HT-29 (cell line): ENCODE data around the gene MYO3B. TPM values are rescaled to one million over a fixed set of nuclear protein-coding genes. Genes with fewer than 3 reads are reported as not detected.
"Not testable (repeated sequence)": the region's sequence is repeated elsewhere in the genome, so short reads cannot be mapped to it uniquely, and the experiment has no call there.

ENCODE experiments used
- DNase-seq: peaks from one replicate; pipeline ENCODE4 v3.0.0-alpha.2; 2015; ENCODE audit warnings: low spot score
- total RNA-seq: library from RNA; depleted of rRNA; stranded (reverse); fragments of >200 nt; shearing (Covaris generic); gene quantifications from 2 replicates; pipeline ENCODE4 v1.2.3, GENCODE V29; 2014

Gene MYO3B
- total RNA-seq, 1 experiment from 2014 or later = not detected

DNA sequence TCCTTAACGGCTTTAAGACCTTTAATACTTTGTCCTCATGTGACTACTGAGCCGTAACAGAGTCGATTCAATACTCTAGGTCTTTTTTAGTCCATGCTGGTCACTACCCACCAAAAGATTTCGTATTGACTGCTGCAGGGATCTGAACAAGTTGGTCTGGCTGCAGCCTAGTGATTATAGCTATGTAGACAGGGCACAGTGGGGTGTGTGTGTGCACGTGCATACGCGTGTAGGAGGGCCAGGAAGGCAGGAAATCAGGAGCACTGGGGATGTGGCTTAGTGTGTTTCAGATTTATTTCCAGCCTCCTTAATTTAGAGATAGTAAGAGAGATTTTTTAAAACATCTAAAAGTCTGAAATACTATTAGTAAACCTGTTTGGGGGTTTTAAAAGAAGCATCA lies 161.4 kb downstream of the MYO3B start:
- no peak for DNase-seq

GRCh38 chr2:170339750-170340692 lies 162.1 kb downstream of the MYO3B start:
- DNase-seq = no peak

DNA sequence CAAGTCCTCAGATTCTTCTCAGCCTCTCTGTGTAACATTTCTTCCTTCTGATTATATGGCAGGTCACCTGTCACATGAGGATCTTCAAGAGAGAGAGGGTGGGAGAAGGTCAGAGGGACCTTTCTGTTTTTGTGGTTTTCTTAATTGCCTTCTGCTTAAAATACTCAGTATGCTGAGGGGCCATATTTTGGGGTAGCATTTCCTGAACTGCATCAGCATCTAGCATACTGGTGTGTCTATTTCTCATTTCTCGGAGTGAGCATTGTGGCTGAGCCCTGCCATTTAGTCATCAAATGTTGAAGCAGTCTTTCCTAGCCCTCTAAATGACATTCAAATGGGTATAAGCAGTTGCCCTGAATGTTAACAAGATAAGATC lies 162.7 kb downstream of the MYO3B start:
- no peak for DNase-seq

GRCh38 chr2:170341684-170342623 lies 164.0 kb downstream of the MYO3B start:
- DNase-seq = no peak

DNA sequence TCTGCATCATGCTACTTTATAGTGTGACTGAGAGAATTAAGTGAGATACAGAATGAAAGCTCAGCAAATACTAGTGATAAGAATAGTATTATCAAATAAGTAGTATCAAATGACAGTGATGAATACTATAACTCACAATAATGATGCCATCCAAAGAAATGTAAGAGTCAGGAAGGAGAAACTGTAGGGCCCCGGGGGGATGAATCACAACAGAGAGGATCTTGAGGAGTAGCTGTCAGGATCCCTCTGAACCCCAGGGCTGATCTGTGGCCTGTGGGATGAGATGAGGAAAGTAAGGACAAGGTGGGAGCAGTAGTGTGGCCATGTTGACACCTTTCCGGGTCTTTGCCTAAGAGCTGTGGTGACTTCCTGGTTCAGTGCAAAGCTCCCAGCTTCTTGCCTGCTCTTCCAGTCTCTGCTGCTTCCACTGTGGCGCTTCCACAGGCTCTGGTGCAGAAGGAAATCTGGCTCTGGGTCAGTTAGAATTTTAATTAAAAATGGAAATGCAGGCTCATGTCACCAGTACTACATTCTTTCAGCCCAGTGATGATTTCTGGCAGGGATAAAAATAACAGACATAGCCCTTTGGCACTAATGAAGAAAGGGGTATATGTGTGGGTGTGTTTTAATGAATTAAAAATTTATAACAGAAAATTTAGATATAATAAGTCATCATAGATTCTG lies 166.9 kb downstream of the MYO3B start:
- no peak for DNase-seq

DNA sequence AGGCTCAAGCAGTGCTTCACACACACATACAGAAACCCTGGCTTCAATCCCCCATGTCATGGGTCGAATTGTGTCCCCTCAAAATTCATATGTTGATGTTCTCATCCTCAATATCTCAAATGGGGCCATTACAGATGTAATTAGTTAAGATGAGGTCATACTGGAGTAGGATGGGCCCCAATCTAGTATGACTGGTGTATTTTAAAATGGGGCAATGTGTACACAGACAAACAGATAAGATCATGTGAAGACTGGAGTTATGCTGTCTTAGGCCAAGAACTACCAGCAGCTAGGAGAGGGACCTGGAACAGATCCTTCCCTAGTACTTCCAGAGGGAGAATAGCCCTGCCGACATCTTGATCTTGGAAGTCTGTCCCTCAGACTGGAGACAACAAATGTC lies 167.7 kb downstream of the MYO3B start:
- no peak for DNase-seq

- DNase-seq = not testable (repeated sequence)
Observed at GRCh38 chr2:170349269-170349668, 171.3 kb downstream of the MYO3B start.

DNA sequence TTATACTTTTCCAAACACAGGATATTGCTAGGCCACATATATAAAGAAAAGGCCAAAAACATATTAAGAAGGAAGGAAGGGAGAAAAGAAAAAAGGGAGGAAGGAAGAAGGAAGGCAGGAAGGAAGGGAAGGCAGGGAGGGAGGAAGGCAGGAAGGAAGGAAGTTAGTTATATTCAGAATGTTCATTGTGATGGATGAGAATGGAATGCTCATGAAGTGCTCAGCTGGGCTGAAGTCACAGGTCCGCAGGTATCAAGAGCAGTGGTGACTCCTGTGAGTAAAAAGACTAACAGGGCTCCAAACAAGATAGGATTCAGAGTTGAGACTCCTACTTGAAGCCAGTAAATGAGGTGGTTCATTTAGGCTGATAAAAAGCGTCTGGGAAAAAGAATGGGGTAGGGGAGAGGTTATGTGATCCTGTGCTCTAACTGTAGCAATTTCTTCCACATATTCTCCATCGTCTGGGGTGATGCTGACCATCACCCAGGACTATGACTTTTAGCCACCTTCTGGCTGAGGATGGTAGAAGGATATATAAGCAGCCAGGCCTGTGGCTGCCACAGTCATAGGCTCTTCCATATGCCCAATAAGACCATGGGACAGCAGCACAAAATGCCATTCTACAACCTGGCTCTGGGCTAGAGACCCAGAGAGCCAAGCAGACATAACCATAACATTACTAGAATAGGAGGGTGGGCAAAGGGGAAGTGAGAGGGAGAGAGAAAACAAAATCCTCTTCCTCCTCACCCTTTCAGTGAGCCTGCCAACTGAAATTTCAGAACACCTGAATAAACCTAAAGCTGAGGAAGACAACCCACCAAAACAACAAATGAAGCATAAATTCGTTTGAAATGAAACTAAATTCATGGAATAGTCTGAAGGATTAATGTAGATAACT lies 173.2 kb downstream of the MYO3B start:
- DNase-seq = no peak

- no peak for DNase-seq
Observed at GRCh38 chr2:170353723-170354122, 175.8 kb downstream of the MYO3B start.

DNA sequence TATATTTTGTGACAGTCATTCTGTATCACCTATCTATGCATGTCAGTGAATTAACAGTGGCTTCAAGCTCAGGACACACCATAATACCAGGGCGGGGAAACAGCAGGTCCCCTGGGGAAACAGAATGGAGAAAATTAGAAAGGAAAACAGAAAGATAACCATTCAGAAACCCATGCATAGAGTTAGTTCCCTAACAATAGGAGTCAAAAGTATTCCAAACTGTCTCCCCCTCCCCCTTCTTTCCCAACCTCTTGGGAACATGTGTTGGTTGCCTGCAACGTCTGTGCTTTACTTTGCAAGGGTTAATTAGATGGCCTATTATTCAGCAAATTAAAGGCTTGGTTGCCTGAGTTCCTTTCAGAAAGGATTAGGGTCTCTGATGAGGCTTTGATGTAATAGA lies 176.4 kb downstream of the MYO3B start:
- DNase-seq = no peak

DNA sequence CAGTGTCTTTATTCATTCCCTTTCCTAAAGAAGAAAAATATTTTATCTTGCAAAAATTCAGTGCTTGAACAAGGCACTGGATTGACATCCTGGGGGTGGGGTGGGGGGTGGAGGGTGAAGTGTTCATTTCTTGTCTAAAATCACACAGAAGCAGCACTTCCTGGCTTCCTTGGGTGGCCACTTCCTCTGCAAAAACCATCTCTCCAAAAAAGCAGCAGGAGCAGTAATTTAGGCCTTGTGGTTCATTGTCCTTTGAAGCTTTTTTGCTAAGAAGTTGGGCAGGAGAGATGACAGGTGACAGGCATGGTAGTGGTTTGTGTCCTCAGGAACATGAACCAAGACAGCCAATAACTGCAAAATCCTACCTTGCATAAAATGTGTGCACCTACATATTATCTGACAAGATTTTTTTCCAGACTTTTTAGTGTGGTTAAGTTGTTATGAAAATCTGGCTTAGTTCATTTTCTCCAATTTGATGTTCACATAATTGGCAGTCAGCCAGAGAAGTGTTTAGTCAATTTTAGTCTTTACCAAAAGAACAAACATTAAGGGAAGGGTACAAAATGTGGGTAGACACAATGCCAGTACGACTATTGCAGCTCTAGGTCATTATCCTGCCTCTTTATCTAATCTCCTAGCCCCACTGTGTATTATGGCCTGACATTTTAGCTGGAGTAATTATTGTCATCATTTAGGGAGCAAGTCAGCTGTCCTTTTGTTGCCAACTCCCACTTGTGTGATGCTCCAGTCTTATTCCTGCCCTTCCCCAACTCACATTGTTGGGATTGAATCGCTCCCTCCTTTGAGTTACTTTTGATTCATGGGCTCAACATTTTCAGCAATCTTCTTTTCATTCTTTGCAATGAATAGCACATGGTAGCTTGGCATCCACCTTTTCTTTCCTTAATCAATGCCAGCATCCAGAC lies 177.2 kb downstream of the MYO3B start:
- no peak for DNase-seq

GRCh38 chr2:170359466-170359865 lies 181.5 kb downstream of the MYO3B start:
- no peak for DNase-seq

- DNase-seq = no peak
Observed at GRCh38 chr2:170360546-170361089, 182.7 kb downstream of the MYO3B start.

DNA sequence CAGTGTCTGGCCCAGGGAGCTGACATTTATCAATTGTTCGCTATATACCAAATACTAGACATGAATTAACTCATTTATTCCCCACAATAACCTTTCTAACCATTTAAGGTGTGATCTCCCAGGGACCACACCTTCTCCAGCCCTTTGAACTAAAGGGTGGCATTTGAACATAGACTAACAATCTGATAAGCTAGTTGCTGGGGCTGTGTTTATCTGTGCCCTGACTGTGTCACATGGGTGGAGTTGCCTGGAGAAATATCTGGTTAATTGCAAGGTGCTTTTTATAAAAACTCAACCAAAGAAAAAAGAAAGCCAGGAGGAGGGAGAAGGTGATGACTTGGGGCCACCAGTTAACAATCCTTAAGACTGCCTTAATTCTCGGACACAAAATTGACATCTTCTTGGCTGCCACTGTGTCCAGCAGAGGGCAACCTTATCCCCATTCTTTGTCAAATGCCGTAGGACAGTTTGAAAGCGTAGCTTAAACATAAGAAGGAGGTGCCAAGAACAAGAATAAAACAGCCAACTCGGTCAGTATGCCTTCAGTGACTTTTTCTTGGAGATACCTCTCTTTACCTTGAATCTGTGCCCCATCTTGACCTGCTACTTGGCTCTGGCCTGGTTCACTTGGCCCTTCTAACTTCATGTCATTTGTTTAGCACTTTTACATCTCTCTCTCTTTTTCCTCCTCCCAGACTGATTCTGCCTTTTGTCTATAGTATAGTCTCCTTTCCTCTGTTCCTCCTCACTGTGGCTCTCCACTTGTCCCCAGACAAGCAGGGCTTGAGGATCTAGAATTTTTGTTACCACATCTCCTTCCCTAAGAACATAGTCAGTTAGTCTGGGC lies 183.4 kb downstream of the MYO3B start:
- peak; percentile 73 for DNase-seq

- no peak for DNase-seq
Observed at GRCh38 chr2:170362313-170362870, 184.4 kb downstream of the MYO3B start.

GRCh38 chr2:170362871-170363631 lies 185.1 kb downstream of the MYO3B start:
- no peak for DNase-seq

- DNase-seq = no peak
Observed at GRCh38 chr2:170365003-170365402, 187.1 kb downstream of the MYO3B start.
